Astrocyte of the spinal cord (primary cell): ENCODE results near the gene HTR4.

Experiments
- DNase-seq: peaks from one replicate; pipeline ENCODE4 v3.0.0; 2011; ENCODE audit warnings: low read depth, low spot score
- H3K4me3 ChIP-seq: 2 replicates; pipeline ENCODE4 v1.5.1; 2011; ENCODE audit warnings: low read depth, mild to moderate bottlenecking, low read length, moderate library complexity
- in situ Hi-C: cut with HindIII; loops from 2 replicates; pipeline ENCODE4 v1.10.0; 2017; ENCODE audit warnings: low sequenced_read_pairs
- TF ChIP-seq, protein P1 (sequence below): IDR thresholded peaks from 2 replicates; pipeline ENCODE4 v1.5.1; 2012; ENCODE audit warnings: low read depth, mild to moderate bottlenecking, low read length, inconsistent platforms

HTR4 gene

DNA sequence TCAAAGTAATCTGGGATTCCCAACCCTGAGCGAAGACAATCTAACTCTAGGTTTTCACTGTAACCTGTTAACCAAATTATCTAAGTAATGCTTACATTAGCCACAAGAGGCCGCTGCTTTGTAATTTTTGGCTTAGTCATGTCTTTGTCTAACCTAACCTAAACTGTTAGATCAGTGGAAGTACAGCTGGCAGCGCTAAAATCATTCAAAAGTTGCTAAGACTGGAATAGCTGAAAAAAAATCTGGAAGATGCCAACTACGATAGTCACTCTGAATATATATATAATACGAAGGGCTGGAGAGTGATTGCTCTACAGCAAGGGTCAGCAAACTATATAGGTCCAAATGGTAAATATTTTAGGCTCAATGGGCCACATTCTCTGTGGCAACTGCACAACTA is 210.3 kb downstream of the HTR4 start:
- DNase-seq, result peak; percentile 77
- TF ChIP-seq, protein P1, sequence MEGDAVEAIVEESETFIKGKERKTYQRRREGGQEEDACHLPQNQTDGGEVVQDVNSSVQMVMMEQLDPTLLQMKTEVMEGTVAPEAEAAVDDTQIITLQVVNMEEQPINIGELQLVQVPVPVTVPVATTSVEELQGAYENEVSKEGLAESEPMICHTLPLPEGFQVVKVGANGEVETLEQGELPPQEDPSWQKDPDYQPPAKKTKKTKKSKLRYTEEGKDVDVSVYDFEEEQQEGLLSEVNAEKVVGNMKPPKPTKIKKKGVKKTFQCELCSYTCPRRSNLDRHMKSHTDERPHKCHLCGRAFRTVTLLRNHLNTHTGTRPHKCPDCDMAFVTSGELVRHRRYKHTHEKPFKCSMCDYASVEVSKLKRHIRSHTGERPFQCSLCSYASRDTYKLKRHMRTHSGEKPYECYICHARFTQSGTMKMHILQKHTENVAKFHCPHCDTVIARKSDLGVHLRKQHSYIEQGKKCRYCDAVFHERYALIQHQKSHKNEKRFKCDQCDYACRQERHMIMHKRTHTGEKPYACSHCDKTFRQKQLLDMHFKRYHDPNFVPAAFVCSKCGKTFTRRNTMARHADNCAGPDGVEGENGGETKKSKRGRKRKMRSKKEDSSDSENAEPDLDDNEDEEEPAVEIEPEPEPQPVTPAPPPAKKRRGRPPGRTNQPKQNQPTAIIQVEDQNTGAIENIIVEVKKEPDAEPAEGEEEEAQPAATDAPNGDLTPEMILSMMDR, result peak; percentile 57
- in situ Hi-C loops, result no loop called here
- no peak overlapping the region for H3K4me3 ChIP-seq

DNA sequence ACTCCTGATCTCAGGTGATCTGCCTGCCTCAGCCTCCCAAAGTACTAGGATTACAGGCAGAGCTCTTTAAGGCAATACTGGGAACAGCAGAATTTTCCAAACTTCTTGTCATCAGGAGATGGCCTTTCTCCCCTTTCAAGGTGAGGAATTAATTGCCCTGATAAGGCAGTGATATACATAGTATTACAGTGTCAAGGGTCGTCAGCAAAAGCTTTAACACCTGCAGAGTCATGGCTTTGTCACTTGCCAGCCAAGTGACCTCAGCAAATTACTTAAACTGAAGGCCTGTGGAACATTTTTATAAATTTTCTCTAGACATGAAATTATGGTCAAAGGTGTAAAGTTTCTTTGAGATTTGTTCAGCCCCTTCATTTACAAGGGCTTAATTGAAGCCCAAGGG is 211.1 kb downstream of the HTR4 start:
- TF ChIP-seq, protein P1, result no peak
- no peak for DNase-seq
- no peak overlapping the region for H3K4me3 ChIP-seq
- in situ Hi-C loops, result no loop called here

DNA sequence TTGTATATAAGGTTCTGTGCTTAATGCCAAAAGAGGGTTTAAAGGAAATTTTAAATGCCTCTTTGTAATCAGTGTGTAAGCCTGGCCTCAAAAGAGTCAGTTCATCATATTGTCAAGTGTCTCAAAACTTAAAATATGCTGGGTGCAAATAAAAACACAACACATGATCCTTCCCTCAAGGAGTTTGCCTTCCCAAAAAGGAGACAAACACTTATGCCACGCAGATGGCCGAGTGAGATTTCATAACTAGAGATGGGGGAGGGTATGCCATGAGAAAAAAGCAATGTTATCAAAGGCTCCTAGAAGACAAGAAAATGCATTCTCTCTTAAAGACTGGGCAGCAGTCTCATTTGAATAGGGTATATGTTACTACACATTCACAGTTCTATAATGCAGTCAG is 215.4 kb downstream of the HTR4 start:
- TF ChIP-seq, protein P1, result no peak
- H3K4me3 ChIP-seq, result no peak overlapping the region
- DNase-seq, result no peak
- in situ Hi-C loops, result no loop called here

DNA sequence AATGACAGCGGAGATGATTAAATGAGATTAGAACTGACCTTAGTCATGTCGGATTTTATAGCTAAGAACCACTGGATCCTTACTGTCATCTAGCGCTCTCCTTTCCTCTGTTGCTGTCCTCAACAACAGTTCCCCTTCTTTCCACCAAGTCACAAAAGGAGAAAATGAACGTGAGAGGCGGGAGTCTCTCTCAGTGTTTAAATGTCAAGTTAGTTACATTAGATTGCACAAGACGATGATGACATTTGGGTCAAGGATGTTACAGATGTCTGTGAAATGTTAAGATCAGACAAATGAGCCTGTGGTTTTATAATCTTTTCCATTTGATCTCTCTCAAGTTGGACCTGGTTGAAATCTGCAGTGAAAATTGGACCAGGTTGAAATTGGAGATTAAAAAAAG is 217.1 kb downstream of the HTR4 start:
- DNase-seq, result no peak
- H3K4me3 ChIP-seq, result no peak overlapping the region
- in situ Hi-C loops, result no loop called here
- TF ChIP-seq, protein P1, result no peak

DNA sequence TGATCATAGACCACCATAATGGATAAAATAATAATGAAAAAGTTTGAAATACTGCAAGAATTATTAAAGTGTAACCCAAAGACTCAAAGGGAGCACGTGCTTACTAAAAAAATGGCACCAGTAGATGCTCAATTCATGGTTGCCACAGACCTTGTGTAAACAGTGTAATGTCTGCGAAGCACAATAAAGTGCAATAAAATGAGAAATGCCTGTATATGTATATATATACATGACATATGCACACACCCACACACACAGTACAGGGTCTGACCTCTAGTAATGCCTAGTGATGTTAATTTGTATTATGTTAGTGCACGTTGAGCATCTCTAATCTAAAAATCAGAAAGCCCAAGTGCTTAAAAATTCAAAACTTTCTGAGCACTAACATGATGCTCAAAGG is 218.3 kb downstream of the HTR4 start:
- TF ChIP-seq, protein P1, result no peak
- DNase-seq, result no peak
- in situ Hi-C loops, result no loop called here
- H3K4me3 ChIP-seq, result no peak overlapping the region

DNA sequence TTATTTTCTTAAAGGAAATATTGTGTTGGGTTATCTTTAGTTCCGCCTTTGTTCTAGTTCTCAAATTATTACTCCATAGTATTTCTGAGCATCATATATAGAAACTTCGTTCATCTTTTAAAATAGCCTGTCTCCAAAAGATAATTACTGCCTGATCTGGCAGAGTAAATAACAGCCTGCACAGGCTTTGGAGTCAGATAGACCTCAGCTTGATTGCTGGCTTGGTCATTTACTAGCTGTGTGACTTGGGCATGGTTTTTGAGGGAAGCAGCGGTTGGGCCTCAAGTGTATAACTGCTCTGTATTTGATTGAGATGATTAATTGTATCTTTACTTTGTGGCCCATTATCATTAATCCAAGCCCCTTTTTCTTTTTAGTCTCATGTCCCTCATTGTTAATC is 220.5 kb downstream of the HTR4 start:
- in situ Hi-C loops, result no loop called here
- H3K4me3 ChIP-seq, result no peak overlapping the region
- no peak for DNase-seq
- TF ChIP-seq, protein P1, result no peak
